ENCODE measurements around the gene EHMT1.
"Not testable (repeated sequence)": the region's sequence is repeated elsewhere in the genome, so short reads cannot be mapped to it uniquely, and the experiment has no call there.

EHMT1 gene

GRCh38 chr9:137590469-137591383, 28.1 kb upstream of the EHMT1 start, which contains the start of gene ZMYND19:
Gene ZMYND19 (minus strand): TSS chr9:137590512. CDS start chr9:137590263, 249 bp downstream.
- DNase-seq, result peak; percentile 91

GRCh38 chr9:137592767-137593166, 26.0 kb upstream of the EHMT1 start:
- no peak for DNase-seq

DNA sequence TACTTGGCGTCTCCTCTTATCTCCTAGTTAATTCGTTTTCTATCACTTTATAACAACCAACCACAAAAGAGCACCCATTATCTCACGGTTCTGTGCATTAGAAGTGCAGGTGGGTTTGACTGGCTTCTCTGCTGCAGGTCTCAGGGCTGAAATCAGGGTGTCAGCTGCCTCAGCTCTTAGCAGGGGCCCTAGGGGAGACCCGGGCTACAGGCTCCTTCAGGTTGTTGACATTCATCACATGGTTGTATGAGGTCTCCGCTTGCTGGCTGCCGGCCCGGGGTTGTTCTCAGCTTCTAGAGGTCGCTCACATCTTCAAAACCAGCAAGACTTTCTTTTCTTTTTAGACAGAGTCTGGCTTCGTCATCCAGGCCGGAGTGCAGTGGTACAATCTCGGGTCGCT, 25.6 kb upstream of the EHMT1 start:
- no peak for DNase-seq

DNA sequence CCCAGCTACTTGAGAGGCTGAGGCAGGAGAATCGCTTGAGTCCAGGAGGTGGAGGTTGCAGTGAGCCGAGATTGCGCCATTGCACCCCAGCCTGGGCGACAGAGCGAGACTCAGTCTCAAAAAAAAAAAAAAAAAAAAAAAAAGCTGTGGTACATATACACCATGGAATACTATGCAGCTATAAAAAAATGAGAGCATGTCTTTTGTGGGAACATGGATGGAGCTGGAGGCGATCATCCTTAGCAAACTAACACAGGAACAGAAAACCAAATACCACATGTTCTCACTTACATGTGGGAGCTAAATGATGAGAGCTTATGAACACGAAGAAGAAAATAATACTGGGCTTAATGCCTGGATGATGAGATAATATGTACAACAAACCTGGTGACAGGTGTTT, 22.2 kb upstream of the EHMT1 start:
- not testable (repeated sequence) for DNase-seq

- no peak for DNase-seq
Measured at GRCh38 chr9:137598943-137599342, 19.9 kb upstream of the EHMT1 start.

DNA sequence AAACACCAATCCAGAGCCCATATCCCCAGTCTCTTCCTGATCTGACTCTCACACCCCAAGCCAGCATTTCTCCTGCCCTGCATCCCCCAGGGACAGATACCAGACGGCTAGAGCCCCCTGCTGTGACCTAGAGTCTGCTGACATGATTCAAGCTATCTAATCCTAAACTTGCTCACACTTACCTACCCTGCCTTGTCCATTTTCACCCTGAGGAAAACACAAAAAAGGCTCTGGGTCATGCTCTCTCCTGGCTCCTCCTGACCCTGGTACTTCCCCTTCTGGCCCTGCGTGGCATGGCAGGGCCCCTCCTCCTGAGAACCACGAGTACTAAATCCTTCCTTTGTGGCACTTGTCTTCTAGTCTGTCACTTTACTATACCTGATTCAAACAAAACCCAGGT, 16.1 kb upstream of the EHMT1 start:
- no peak for DNase-seq

DNA sequence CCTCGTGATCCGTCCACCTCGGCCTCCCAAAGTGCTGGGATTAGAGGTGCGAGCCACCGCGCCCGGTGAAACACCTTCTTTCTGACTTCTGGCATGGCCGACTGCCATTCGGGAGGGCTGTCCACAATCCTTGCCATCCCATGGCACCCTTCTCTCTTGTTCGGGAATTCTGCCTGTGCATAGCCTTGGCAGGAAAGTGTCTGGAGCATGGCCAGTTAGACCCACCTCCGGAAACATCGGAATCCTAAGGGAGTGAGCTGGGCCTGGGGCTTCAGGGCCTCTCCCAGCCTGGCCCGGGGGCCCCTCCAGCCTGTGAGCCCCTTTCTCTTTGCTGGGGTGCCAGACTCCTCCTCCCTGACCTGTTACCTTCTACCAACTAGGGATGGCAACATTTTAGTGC, 14.9 kb upstream of the EHMT1 start:
- DNase-seq, result no peak

GRCh38 chr9:137604345-137605086, 14.3 kb upstream of the EHMT1 start:
- DNase-seq, result no peak

DNA sequence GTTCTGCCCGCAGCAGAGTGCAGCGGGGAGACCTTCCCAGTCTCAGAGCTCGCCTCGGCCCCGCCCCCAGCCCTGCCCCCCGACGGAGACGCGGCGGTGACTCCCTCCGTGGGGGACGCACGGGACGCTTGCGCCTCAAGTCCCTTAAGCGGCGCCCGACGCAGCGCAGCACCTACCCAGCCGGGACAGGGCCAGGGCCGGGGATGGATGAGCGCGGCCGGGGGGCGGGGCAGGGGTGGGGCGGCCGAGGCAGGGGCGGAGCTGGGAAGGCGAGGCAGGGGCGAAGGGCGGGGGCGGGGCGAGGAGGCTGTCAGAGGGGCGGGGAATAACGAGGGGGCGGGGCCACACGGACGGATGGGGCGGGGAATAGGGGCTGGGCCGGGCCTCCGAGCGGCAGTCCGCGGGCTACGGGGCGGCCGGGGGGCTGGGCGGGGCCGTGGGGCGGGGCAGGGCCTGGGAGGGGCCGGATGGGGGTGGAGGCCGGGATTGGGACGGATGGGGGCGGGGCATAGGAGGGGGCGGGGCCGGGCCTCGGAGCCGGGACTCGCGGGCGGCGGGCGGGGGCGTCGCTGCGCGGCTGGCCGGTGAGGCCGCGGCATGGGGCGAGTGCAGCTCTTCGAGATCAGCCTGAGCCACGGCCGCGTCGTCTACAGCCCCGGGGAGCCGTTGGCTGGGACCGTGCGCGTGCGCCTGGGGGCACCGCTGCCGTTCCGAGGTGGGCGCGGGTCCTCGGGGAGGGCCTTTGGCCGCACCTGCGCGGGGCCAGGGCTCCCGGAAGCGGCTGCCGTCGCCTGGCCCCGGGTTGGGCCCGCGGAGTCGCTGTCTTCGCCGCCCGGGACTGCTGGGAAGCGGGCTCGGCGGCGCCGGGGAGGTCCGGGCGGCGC, 13.4 kb upstream of the EHMT1 start, which contains the start of gene ARRDC1:
ARRDC1 (plus strand) TSS at position 566 of the 884 bp plus-strand sequence; CDS start at position 598, 32 bp downstream.
- DNase-seq, result peak; percentile 96

- no peak for DNase-seq
Measured at GRCh38 chr9:137606005-137606621, 12.7 kb upstream of the EHMT1 start.

DNA sequence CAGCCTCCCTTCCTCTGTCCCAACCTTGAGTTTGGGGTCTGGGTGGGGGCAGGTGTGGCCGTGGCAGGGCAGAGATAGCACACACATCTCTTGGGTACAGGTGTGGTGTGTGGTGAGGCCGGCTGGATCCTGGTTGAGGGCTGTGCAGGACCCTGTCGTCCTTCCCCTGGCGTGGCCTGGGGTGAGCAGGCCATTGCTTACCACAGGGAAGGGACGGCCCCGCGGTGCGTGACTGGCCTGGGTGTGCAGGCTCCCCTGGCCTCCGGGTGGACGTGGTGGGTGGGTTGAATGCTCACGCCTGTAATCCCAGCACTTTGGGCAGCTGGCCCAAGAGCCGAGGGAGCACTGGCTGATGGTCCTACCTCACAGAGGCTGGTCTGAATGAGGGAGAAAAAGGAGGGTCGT, 12.1 kb upstream of the EHMT1 start:
- no peak for DNase-seq

DNA sequence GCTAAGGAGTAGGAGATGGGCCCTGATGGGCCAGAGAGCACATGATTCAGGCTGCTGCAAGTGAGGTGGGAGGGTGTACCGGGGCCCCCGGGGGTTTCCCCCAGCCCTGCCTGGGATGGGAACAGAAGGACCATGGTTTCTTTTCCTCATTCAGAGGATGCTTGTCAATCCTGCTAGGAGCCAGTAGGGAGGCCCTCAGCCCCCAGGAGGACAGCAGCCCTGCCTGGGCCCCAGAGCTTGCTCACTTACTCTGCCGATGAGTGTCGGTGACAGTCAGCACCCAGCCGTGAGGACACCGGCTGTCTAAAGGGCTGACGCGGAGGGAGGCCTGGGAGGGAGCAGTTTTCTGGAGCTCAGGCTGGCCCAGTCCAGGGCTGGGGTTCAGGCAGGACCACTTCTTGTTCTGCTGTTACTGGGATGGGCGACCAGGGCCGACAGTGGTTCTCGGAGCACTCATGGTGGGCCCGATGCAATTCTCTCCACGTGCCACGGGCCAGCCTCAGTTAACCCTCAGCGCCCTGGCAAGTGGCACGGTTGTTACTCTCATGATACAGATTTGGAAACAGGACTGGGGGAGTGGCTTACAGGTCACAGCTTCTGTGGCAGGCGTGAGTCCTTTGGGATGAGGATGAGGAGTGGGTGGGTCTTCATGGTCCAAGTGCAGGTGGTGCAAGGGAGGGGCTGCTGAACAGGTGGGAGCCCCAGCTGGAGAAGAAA, 11.5 kb upstream of the EHMT1 start:
- no peak for DNase-seq

DNA sequence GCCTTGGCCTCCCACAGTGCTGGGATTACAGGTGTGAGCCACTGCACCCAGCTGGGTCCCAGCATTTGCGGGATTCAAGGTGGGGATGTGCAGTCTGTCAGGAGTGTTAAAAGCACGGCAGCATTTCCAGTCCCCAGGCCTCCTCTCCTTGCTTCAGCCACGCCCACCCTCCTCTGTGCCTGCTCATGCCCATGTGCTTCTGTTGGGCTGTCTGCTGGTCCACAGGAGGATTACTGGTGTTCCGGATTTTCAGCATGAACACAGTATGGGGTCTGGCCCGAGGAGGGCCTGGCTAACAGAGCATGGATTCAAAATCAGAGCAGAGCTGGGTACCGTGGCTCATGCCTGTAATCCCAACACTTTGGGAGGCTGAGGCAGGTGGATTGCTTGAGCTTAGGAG, 7.9 kb upstream of the EHMT1 start:
- DNase-seq, result no peak

- peak; percentile 29 for DNase-seq
Measured at GRCh38 chr9:137611623-137612609, 6.9 kb upstream of the EHMT1 start.

DNA sequence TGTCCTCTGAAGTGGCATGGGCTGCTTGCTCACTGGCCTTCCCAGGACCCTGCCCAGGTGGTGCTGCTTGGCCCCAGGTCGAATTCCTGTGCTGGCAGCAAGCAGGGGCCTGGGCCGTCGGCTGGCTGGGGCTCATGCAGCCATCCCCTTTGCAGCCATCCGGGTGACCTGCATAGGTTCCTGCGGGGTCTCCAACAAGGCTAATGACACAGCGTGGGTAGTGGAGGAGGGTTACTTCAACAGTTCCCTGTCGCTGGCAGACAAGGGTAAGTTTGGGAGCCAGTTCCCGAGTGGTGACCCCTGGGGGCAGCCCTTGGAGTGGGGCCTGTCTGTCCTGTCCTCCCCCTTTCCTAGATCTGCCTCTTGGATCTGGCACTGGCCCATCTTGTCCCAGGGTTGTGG, 6.1 kb upstream of the EHMT1 start:
- DNase-seq, result no peak

DNA sequence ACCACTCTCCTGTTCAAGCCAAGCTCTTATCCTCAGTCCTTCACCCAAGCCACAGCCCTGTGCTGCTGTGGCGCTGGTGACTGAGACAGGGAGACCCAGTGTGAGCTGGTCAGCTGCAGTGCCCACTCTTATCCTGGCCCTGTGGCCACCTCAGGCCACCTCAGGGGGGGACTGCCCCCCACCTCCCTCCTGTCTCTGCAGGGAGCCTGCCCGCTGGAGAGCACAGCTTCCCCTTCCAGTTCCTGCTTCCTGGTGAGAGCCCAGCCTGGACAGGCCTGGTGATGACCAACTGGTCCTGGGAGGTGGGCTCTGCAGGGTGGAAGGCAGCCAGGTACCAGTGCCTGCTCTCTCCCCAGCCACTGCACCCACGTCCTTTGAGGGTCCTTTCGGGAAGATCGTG, 5.5 kb upstream of the EHMT1 start:
- DNase-seq, result no peak

DNA sequence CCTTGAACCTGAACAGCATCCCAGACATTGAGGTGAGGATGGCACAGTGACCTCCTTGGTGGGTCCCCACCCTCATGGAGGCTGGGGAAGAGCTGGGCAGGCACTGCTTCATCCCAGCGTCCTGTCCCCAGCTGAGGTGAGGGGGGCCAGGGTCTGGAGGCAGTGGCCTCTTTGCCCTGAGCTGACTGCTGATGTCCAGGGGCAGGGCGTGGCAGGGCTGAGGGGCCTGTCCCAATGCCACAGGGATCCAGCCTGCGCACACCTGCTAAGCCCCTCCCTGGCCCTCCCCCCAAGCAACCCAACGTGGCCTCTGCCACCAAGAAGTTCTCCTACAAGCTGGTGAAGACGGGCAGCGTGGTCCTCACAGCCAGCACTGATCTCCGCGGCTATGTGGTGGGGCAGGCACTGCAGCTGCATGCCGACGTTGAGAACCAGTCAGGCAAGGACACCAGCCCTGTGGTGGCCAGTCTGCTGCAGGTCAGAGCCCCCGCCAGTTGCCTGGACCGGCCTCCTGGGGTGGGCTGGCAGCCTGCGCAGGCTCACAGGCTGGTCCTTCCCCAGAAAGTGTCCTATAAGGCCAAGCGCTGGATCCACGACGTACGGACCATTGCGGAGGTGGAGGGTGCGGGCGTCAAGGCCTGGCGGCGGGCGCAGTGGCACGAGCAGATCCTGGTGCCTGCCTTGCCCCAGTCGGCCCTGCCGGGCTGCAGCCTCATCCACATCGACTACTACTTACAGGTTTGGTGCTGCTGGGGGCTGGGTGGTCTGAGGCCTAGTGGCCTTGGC, 4.9 kb upstream of the EHMT1 start:
- DNase-seq, result no peak

GRCh38 chr9:137614631-137615386, 4.0 kb upstream of the EHMT1 start:
- no peak for DNase-seq

GRCh38 chr9:137615387-137615871, 3.4 kb upstream of the EHMT1 start:
- DNase-seq, result no peak

Data from activated CD4-positive, alpha-beta T cell treated with anti-CD3 and anti-CD28 coated beads, Interleukin-2, amount 50 U/mL, for 16 hours (primary cell).